Caco-2 (cell line): ENCODE measurements around the gene TBP. TPM values are rescaled to one million over a fixed set of nuclear protein-coding genes. Genes with fewer than 3 reads are reported as not detected.
A peak's percentile ranks its signal among the peaks of the same experiment; 100 is the strongest.

Experiments
- BruUV-seq: library from RNA; stranded (reverse); fragments of 400-500 nt; replicated peaks from 2 replicates; lab custom pipeline; 2021; lab: Mats Ljungman, UMichigan
- CTCF ChIA-PET: fragments of 300-600 bp; sonication (Branson Sonifier 250); formaldehyde crosslinking; loops from one replicate; lab custom pipeline; 2022; ENCODE audit warnings: antibody characterized with exemption; lab: Charles Lee
- POLR2A ChIA-PET: fragments of 300-600 bp; sonication (Branson Sonifier 250); formaldehyde crosslinking; loops from one replicate; lab custom pipeline; 2022; ENCODE audit warnings: antibody characterized with exemption; lab: Charles Lee
- DNase-seq, 2 experiments: peaks; one replicate each; pipeline versions ENCODE4 v3.0.0 to v3.0.0-alpha.2; 2020 to 2022
- H3K27me3 ChIP-seq: replicated peaks from 2 replicates; pipeline ENCODE4 v1.6.0; 2011; ENCODE audit warnings: low read length; ENCODE audit not compliant: control insufficient read depth, insufficient read depth
- H3K36me3 ChIP-seq: 2 replicates; pipeline ENCODE4 v1.5.1; 2011; ENCODE audit warnings: low read length; ENCODE audit not compliant: control insufficient read depth, insufficient read depth
- H3K4me1 ChIP-seq: fragments of 250-450 bp; sonication (Bioruptor Pico); 2 replicates; pipeline ENCODE4 v1.5.1; 2020; ENCODE audit warnings: mild to moderate bottlenecking
- H3K4me3 ChIP-seq: 2 replicates; pipeline ENCODE4 v1.5.1; 2011; ENCODE audit warnings: low read depth, mild to moderate bottlenecking, control low read depth, low read length
- H3K9me3 ChIP-seq: fragments of 250-450 bp; sonication (Bioruptor Pico); 2 replicates; pipeline ENCODE4 v1.5.1; 2020; ENCODE audit warnings: mild to moderate bottlenecking, moderate library complexity
- H3K27ac Mint-ChIP-seq: one replicate; pipeline ENCODE4 v1.8.0; 2022; ENCODE audit warnings: mixed read lengths; ENCODE audit not compliant: unreplicated experiment
- H3K27me3 Mint-ChIP-seq: one replicate; pipeline ENCODE4 v1.8.0; 2022; ENCODE audit warnings: mixed read lengths; ENCODE audit not compliant: insufficient read depth, unreplicated experiment
- H3K36me3 Mint-ChIP-seq: one replicate; pipeline ENCODE4 v1.8.0; 2022; ENCODE audit warnings: mild to moderate bottlenecking, mixed read lengths; ENCODE audit not compliant: insufficient read depth, unreplicated experiment
- H3K4me1 Mint-ChIP-seq: one replicate; pipeline ENCODE4 v1.8.0; 2022; ENCODE audit warnings: low read depth, mixed read lengths; ENCODE audit not compliant: unreplicated experiment
- H3K4me3 Mint-ChIP-seq: one replicate; pipeline ENCODE4 v1.8.0; 2022; ENCODE audit warnings: mild to moderate bottlenecking, moderate library complexity, mixed read lengths; ENCODE audit not compliant: unreplicated experiment
- H3K9me3 Mint-ChIP-seq: one replicate; pipeline ENCODE4 v1.8.0; 2022; ENCODE audit warnings: mixed read lengths; ENCODE audit not compliant: unreplicated experiment
- intact Hi-C: fragments of 100-400 bp; cut with micrococcal nuclease; formaldehyde crosslinking; loops from one replicate; pipeline ENCODE4 v1.10.0; 2022; ENCODE audit not compliant: unreplicated experiment
- total RNA-seq: library from RNA; stranded (reverse); gene quantifications from 2 replicates; pipeline ENCODE4 v1.2.3, GENCODE V29; 2022
- TF ChIP-seq, protein P1 (sequence below), 2 experiments: fragments of 200-600 bp in 1 of 2; IDR thresholded peaks; 1 replicate in 1 of 2; 2 replicates in 1 of 2; pipeline versions ENCODE4 v1.5.1 to v1.8.0; 2011 to 2022; ENCODE audit warnings: antibody characterized with exemption in 1 of 2, control low read depth in 1 of 2, inconsistent platforms in 1 of 2, low read depth in 1 of 2, low read length in 1 of 2, mild to moderate bottlenecking in 1 of 2, moderate library complexity in 1 of 2; ENCODE audit not compliant: insufficient read depth in 1 of 2, severe bottlenecking in 1 of 2, unreplicated experiment in 1 of 2

TBP gene
- total RNA-seq, 1 experiment from 2014 or later = 20.8 TPM

DNA sequence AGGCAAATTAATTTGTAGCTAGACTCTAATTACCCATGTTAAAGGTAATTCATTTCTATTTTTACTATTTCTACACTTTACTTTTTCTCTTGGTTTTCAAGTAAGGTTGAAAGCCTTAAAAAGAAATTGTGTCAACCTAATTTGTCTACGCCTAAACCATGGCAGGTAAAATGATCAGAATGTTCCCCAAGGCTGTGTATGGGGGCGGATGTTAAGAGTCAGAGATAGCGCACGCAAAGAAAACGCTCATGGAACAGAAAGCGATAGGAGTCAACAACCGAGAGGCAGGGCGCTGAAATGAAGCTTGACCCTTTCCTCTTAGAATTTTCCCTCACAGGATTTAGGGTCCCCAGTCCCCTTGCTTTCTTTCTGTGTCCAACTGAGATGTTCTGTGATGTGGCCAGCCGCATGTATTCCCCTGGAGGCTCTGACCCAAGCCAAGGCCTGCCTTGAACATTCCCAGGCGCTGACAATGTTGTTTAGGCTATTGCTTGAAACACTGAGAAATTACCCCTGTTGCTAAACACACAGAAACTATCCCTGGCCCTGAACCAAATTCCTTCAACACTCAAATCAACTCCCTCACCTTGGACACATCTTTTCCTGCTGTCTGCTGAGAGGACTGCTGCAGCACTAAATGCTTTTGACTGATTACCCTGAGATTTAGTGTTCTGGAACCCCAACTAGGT, 12.0 kb upstream of the TBP start:
- Histone ChIP-seq H3K27me3 (no peaks in the 10 kb centered on the region), H3K9me3 (no peaks in the 10 kb centered on the region), H3K4me1 (no peaks in the 10 kb centered on the region), H3K36me3 (no peaks in the 10 kb centered on the region), H3K4me3 (no peak overlapping the region)
- TF ChIP-seq, protein P1, sequence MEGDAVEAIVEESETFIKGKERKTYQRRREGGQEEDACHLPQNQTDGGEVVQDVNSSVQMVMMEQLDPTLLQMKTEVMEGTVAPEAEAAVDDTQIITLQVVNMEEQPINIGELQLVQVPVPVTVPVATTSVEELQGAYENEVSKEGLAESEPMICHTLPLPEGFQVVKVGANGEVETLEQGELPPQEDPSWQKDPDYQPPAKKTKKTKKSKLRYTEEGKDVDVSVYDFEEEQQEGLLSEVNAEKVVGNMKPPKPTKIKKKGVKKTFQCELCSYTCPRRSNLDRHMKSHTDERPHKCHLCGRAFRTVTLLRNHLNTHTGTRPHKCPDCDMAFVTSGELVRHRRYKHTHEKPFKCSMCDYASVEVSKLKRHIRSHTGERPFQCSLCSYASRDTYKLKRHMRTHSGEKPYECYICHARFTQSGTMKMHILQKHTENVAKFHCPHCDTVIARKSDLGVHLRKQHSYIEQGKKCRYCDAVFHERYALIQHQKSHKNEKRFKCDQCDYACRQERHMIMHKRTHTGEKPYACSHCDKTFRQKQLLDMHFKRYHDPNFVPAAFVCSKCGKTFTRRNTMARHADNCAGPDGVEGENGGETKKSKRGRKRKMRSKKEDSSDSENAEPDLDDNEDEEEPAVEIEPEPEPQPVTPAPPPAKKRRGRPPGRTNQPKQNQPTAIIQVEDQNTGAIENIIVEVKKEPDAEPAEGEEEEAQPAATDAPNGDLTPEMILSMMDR (IDR thresholded peaks at IDR 0.05; ENCODE audit: insufficient read depth in 1 of 2, low read depth in 1 of 2, low read length in 1 of 2, severe bottlenecking in 1 of 2, unreplicated experiment in 1 of 2) = no peak
- H3K27ac Mint-ChIP-seq = no peak overlapping the region
- BruUV-seq = no TSS peak
- no peaks in the 10 kb centered on the region for H3K4me1 Mint-ChIP-seq
- no peaks in the 10 kb centered on the region for H3K9me3 Mint-ChIP-seq
- DNase-seq = no peak
- H3K36me3 Mint-ChIP-seq = peaks cover 84% of the 10 kb centered on the region
- POLR2A ChIA-PET = no interaction called here
- intact Hi-C loops = no loop called here
- CTCF ChIA-PET = no interaction called here
- H3K4me3 Mint-ChIP-seq = no peak overlapping the region
- no peaks in the 10 kb centered on the region for H3K27me3 Mint-ChIP-seq

DNA sequence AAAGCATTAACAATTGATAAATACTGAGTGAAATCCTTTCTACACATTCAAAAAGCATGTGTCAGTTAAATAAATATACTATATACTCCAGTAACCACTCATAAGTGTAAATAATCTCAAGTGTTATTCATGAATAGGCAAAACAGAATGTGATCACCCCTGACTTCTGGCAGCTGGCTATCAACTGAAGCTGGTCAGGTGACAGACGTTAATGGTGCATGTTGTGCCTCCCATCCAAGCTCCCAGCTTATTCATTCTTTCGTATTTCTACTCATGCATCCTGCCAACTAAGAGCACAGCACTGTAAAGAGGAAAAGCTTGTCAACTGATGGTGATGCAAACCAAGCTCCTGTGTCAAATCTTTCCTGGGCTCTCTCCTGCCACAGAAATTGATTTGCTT, 8.8 kb upstream of the TBP start:
- BruUV-seq = no TSS peak
- ChIA-PET POLR2A (no interaction called here), CTCF (no interaction called here)
- TF ChIP-seq, protein P1 (IDR thresholded peaks at IDR 0.05; ENCODE audit: insufficient read depth in 1 of 2, low read depth in 1 of 2, low read length in 1 of 2, severe bottlenecking in 1 of 2, unreplicated experiment in 1 of 2) = no peak
- Histone ChIP-seq H3K4me3 (no peak overlapping the region), H3K4me1 (no peaks in the 10 kb centered on the region), H3K9me3 (no peaks in the 10 kb centered on the region), H3K27me3 (no peaks in the 10 kb centered on the region), H3K36me3 (no peaks in the 10 kb centered on the region)
- intact Hi-C loops = no loop called here
- no peaks in the 10 kb centered on the region for H3K9me3 Mint-ChIP-seq
- H3K27me3 Mint-ChIP-seq = no peaks in the 10 kb centered on the region
- H3K36me3 Mint-ChIP-seq = peaks cover 84% of the 10 kb centered on the region
- H3K4me3 Mint-ChIP-seq = no peak overlapping the region
- no peak for DNase-seq
- H3K27ac Mint-ChIP-seq = no peak overlapping the region
- H3K4me1 Mint-ChIP-seq = no peaks in the 10 kb centered on the region

DNA sequence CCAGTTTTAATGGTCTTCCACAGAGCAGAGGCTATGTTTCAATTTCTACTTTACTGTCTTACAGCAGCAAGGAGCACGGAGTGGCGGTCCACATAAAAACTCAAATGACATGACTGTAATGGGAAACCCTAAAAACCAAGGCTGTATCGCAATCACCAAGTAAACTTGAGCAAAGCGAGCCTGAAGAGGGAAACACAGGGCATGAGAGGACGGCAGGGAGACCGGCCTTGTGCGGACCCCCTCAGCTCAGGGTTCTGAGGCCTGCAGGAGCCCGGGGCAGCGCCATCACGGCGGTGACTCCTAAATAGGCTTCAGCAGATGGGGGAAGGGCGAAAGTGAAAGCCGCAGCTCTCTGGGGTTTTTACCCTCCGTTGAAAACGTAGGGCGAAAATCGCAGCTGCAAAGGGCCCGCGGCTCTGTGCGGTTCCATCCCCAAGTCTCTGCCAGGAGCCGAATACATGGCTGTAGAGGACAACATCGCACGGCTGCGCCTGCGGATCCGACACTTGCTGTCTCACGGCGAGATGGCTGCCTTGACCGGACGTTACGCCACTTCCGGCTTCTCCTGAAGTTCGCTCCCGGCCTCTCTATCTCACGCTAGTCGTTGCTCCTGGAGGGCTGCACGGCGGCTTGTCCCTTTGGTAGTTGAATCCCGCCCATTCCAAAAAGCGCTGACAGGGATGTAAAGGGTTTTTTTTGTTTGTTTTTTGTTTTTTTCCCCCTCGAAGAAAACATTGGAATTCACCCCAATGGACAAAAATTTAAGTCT, 1.2 kb upstream of the TBP start, which contains the start of gene PSMB1:
Gene PSMB1, minus strand, starts transcription at position 543 of the 769 bp plus-strand sequence. Its CDS starts 65 bp downstream, at position 478.
- no peaks in the 10 kb centered on the region for H3K9me3 Mint-ChIP-seq
- peaks cover 41% of the 10 kb centered on the region for H3K36me3 Mint-ChIP-seq
- ChIA-PET POLR2A (interaction anchor here (0.6 kb wide), 1 partner anchor 29 kb away, joined by 3 read pairs; no protein-coding TSS in a partner anchor), CTCF (no interaction called here)
- peaks cover 8% of the 10 kb centered on the region for H3K4me1 Mint-ChIP-seq
- BruUV-seq = no TSS peak
- no peak within 1 kb of the TSS for H3K27ac Mint-ChIP-seq
- no peaks in the 10 kb centered on the region for H3K9me3 ChIP-seq
- no peaks in the 10 kb centered on the region for H3K27me3 Mint-ChIP-seq
- peaks cover 1% of the 10 kb centered on the region; the same call in 1 of the 2 replicates for H3K36me3 ChIP-seq
- no peak within 1 kb of the TSS for H3K4me3 Mint-ChIP-seq
- no peaks in the 10 kb centered on the region for H3K27me3 ChIP-seq
- TF ChIP-seq, protein P1 (IDR thresholded peaks at IDR 0.05; ENCODE audit: insufficient read depth in 1 of 2, low read depth in 1 of 2, low read length in 1 of 2, severe bottlenecking in 1 of 2, unreplicated experiment in 1 of 2) = no peak
- DNase-seq = peak; percentile 91 to 94
- H3K4me1 ChIP-seq = peaks cover 9% of the 10 kb centered on the region
- peak within 1 kb of the TSS; percentile 73 for H3K4me3 ChIP-seq
- intact Hi-C loops = loop anchor here (1.0 to 5.0 kb wide), 2 partner anchors 31 to 851 kb away; partner anchors contain the start of genes C6orf120, PDCD2 and WDR27
